Measurements from ENCODE around the gene AP2A2.

AP2A2 gene

DNA sequence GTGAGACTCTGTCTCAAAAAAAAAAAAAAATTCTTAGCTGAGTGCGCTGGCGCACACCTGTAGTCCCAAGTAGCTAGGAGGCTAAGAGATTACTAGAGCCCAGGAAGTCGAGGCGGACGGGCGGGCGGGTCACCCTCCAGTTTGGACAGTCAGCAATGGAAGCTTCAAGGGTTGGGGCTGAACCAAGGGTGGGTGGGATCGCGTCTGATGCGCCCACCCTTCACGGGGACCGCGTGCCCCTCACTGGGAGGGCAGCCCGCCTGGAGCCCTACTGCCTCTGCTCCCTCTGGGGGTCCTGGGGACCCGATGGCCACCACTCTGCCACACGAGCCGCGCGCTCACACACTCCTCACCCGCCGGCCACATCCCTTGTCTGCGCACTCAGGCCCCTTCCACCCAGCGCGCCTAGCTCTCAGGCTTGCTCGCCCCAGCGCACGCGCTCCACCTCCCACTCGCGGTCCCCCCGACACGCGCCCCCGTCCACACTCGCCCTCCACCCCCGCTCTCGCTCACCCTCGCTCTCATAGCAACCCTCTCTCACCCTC is 15.6 kb upstream of the AP2A2 start:
- Histone ChIP-seq H3K9ac (ENCODE audit: low read length in 5 of 5) (peak overlapping the region in 4 of 5 donors; percentile 66 to 89 (median 82)), H3K27me3 (ENCODE audit: control insufficient read depth in 5 of 5, insufficient read depth in 4 of 5, low read length in 5 of 5) (no peaks in the 10 kb centered on the region), H3K4me3 (ENCODE audit: low read depth in 1 of 5, low read length in 5 of 5) (peak overlapping the region in 4 of 5 donors; percentile 73 to 85 (median 84)), H3K36me3 (ENCODE audit: control insufficient read depth in 5 of 5, insufficient read depth in 5 of 5, low read length in 5 of 5) (peaks cover 0 to 10% (median 3%) of the 10 kb centered on the region in 5 donors), H3K4me1 (ENCODE audit: control insufficient read depth in 5 of 5, insufficient read depth in 5 of 5, low read length in 5 of 5) (peaks cover 0 to 32% (median 23%) of the 10 kb centered on the region in 5 donors), H3K27ac (ENCODE audit: low read depth, low read length) (no peak overlapping the region), H3K9me3 (ENCODE audit: control insufficient read depth in 5 of 5, low read length in 5 of 5) (no peaks in the 10 kb centered on the region)

- no peaks in the 10 kb centered on the region for H3K27me3 ChIP-seq (ENCODE audit: control insufficient read depth in 5 of 5, insufficient read depth in 4 of 5, low read length in 5 of 5)
- no peaks in the 10 kb centered on the region for H3K9me3 ChIP-seq (ENCODE audit: control insufficient read depth in 5 of 5, low read length in 5 of 5)
- peak within 1 kb of the TSS in 4 of 5 donors; percentile 67 to 89 (median 82) for H3K9ac ChIP-seq (ENCODE audit: low read length in 5 of 5)
- H3K27ac ChIP-seq (ENCODE audit: low read depth, low read length): peak within 1 kb of the TSS; percentile 69
- peak within 1 kb of the TSS in 4 of 5 donors; percentile 73 to 85 (median 84) for H3K4me3 ChIP-seq (ENCODE audit: low read depth in 1 of 5, low read length in 5 of 5)
- peaks cover 0 to 10% (median 3%) of the 10 kb centered on the region in 5 donors for H3K36me3 ChIP-seq (ENCODE audit: control insufficient read depth in 5 of 5, insufficient read depth in 5 of 5, low read length in 5 of 5)
- H3K4me1 ChIP-seq (ENCODE audit: control insufficient read depth in 5 of 5, insufficient read depth in 5 of 5, low read length in 5 of 5): peaks cover 0 to 32% (median 23%) of the 10 kb centered on the region in 5 donors
Observed at GRCh38 chr11:910589-911030, 15.1 kb upstream of the AP2A2 start, which contains the start of gene CHID1. Gene CHID1, minus strand, starts transcription at chr11:910810. Its CDS starts 5,994 bp downstream, at chr11:904816.

DNA sequence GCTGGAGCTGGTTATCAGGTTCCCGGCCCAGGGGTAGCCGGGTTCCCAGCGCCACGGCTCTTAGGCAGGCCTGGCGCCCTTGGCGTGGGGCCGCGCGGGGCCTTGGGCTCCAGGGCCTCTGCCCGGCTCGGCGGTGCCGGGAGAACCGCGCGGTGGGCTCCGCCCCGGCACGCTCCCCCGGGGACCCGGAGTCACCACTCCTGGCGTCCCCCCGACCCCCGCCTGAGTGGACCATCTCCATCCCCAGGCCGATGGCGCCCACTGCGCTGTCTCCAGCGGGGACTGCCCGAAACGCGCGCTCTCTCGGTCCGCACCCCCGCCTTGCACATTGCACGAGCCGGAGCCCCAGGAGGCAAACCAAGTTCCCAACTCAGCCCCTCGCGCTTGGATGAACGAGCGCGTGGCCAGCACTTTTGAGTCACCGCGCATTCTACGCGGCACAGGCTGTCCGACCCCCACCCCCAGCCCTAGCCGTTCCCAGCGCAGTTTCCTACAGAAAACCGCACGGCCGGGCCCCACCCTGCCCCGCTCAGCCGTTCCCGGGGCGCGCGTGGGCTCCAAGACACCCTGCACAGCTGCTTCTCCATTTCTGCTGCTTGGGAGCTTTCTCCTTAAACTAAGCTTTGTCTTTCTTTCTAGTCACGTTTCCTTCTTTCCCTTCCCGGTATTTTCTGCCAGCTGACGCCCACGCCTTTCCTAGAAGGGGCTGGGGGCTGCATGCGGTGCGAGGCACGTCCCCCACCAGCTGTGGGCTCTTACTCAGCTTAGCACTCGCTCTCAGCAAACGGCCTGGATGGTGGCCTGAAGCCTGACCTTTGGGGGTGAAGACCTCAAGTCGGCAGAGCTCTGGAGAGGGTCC is 14.4 kb upstream of the AP2A2 start:
- Histone ChIP-seq H3K9me3 (ENCODE audit: control insufficient read depth in 5 of 5, low read length in 5 of 5) (no peaks in the 10 kb centered on the region), H3K27me3 (ENCODE audit: control insufficient read depth in 5 of 5, insufficient read depth in 4 of 5, low read length in 5 of 5) (no peaks in the 10 kb centered on the region), H3K9ac (ENCODE audit: low read length in 5 of 5) (peak overlapping the region in 4 of 5 donors; percentile 64 to 81 (median 72)), H3K4me1 (ENCODE audit: control insufficient read depth in 5 of 5, insufficient read depth in 5 of 5, low read length in 5 of 5) (peaks cover 0 to 35% (median 23%) of the 10 kb centered on the region in 5 donors), H3K4me3 (ENCODE audit: low read depth in 1 of 5, low read length in 5 of 5) (peak overlapping the region in 4 of 5 donors; percentile 73 to 85 (median 84)), H3K27ac (ENCODE audit: low read depth, low read length) (peak overlapping the region; percentile 69), H3K36me3 (ENCODE audit: control insufficient read depth in 5 of 5, insufficient read depth in 5 of 5, low read length in 5 of 5) (peaks cover 0 to 10% (median 3%) of the 10 kb centered on the region in 5 donors)

- H3K27me3 ChIP-seq (ENCODE audit: control insufficient read depth in 5 of 5, insufficient read depth in 4 of 5, low read length in 5 of 5): no peaks in the 10 kb centered on the region
- peak overlapping the region; percentile 69 for H3K27ac ChIP-seq (ENCODE audit: low read depth, low read length)
- peak overlapping the region in 3 of 5 donors; percentile 73 to 85 (median 85) for H3K4me3 ChIP-seq (ENCODE audit: low read depth in 1 of 5, low read length in 5 of 5)
- peaks cover 0 to 10% (median 3%) of the 10 kb centered on the region in 5 donors for H3K36me3 ChIP-seq (ENCODE audit: control insufficient read depth in 5 of 5, insufficient read depth in 5 of 5, low read length in 5 of 5)
- no peaks in the 10 kb centered on the region for H3K9me3 ChIP-seq (ENCODE audit: control insufficient read depth in 5 of 5, low read length in 5 of 5)
- H3K4me1 ChIP-seq (ENCODE audit: control insufficient read depth in 5 of 5, insufficient read depth in 5 of 5, low read length in 5 of 5): peaks cover 0 to 36% (median 23%) of the 10 kb centered on the region in 5 donors
- H3K9ac ChIP-seq (ENCODE audit: low read length in 5 of 5): peak overlapping the region in 1 of 5 donors; percentile 67
Observed at GRCh38 chr11:911890-912219, 13.8 kb upstream of the AP2A2 start.

DNA sequence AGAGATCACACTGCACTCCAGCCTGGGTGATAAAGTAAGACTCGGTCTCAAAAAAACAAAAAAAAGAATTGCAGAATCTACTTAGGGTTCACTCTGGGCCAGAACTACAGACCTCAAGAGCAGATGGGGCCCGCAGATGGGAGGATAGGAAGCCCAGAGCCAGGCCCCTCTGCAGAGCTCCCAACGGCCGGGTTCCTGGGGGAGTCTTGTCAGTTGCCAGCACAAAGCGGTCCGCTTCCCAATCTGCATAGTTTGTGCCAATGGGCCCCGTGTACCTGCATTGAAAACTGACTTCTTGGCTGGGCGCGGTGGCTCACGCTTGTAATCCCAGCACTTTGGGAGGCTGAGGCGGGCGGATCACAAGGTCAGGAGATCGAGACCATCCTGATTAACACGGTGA is 13.4 kb upstream of the AP2A2 start:
- Histone ChIP-seq H3K4me1 (ENCODE audit: control insufficient read depth in 5 of 5, insufficient read depth in 5 of 5, low read length in 5 of 5) (peaks cover 0 to 36% (median 23%) of the 10 kb centered on the region in 5 donors), H3K9ac (ENCODE audit: low read length in 5 of 5) (no peak overlapping the region), H3K27ac (ENCODE audit: low read depth, low read length) (peak overlapping the region; percentile 69), H3K9me3 (ENCODE audit: control insufficient read depth in 5 of 5, low read length in 5 of 5) (no peaks in the 10 kb centered on the region), H3K4me3 (ENCODE audit: low read depth in 1 of 5, low read length in 5 of 5) (no peak overlapping the region), H3K27me3 (ENCODE audit: control insufficient read depth in 5 of 5, insufficient read depth in 4 of 5, low read length in 5 of 5) (no peaks in the 10 kb centered on the region), H3K36me3 (ENCODE audit: control insufficient read depth in 5 of 5, insufficient read depth in 5 of 5, low read length in 5 of 5) (peaks cover 0 to 10% (median 3%) of the 10 kb centered on the region in 5 donors)

DNA sequence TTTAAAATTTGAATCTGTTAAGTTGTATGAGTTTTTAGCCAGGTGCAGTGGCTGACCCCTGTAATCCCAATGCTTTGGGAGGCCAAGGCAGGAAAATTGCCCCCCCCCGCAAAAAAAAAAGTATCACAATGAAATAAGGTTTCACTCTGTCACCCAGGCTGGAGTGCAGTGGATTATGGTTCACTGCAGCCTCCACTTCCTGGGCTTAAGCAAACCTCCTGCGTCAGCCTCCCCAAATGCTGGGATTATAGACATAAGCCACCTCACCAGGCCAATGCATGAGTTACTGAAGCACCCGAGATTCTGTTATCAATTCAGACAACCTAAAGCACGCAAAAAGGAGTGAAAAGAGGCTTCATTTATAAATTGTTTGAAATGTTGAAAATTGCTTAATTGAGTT is 12.6 kb upstream of the AP2A2 start:
- peaks cover 0 to 40% (median 23%) of the 10 kb centered on the region in 5 donors for H3K4me1 ChIP-seq (ENCODE audit: control insufficient read depth in 5 of 5, insufficient read depth in 5 of 5, low read length in 5 of 5)
- no peak overlapping the region for H3K27ac ChIP-seq (ENCODE audit: low read depth, low read length)
- H3K9me3 ChIP-seq (ENCODE audit: control insufficient read depth in 5 of 5, low read length in 5 of 5): no peaks in the 10 kb centered on the region
- H3K9ac ChIP-seq (ENCODE audit: low read length in 5 of 5): no peak overlapping the region
- H3K27me3 ChIP-seq (ENCODE audit: control insufficient read depth in 5 of 5, insufficient read depth in 4 of 5, low read length in 5 of 5): no peaks in the 10 kb centered on the region
- peaks cover 0 to 7% (median 3%) of the 10 kb centered on the region in 5 donors for H3K36me3 ChIP-seq (ENCODE audit: control insufficient read depth in 5 of 5, insufficient read depth in 5 of 5, low read length in 5 of 5)
- H3K4me3 ChIP-seq (ENCODE audit: low read depth in 1 of 5, low read length in 5 of 5): no peak overlapping the region

DNA sequence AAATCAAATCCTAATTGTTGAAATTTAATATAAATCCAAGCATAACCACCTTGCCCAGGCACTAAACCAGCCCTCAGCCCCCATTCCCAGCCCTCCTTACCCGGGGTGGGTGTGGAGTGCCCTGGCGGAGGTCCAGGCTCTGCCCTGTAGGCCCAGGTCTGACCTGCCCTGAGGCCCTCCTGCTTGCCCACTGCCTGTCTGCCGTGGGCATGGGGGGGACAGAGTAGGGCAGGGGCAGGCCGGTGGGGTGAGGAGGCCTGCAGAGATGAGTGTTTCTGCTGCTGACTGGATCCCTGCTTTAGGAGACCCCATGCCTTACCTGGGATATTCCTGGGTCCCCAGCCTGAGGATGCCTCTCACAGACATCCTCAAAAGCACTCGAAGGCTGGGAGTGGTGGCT is 11.5 kb upstream of the AP2A2 start:
- H3K27me3 ChIP-seq (ENCODE audit: control insufficient read depth in 5 of 5, insufficient read depth in 4 of 5, low read length in 5 of 5): no peaks in the 10 kb centered on the region
- peak overlapping the region in 4 of 5 donors; percentile 1 to 49 (median 30) for H3K4me3 ChIP-seq (ENCODE audit: low read depth in 1 of 5, low read length in 5 of 5)
- peaks cover 0 to 41% (median 24%) of the 10 kb centered on the region in 5 donors for H3K4me1 ChIP-seq (ENCODE audit: control insufficient read depth in 5 of 5, insufficient read depth in 5 of 5, low read length in 5 of 5)
- H3K36me3 ChIP-seq (ENCODE audit: control insufficient read depth in 5 of 5, insufficient read depth in 5 of 5, low read length in 5 of 5): peaks cover 0 to under 1% (median 0%) of the 10 kb centered on the region in 5 donors
- no peaks in the 10 kb centered on the region for H3K9me3 ChIP-seq (ENCODE audit: control insufficient read depth in 5 of 5, low read length in 5 of 5)
- H3K9ac ChIP-seq (ENCODE audit: low read length in 5 of 5): peak overlapping the region in 4 of 5 donors; percentile 1 to 41 (median 25)
- no peak overlapping the region for H3K27ac ChIP-seq (ENCODE audit: low read depth, low read length)

- Histone ChIP-seq H3K27me3 (ENCODE audit: control insufficient read depth in 5 of 5, insufficient read depth in 4 of 5, low read length in 5 of 5) (no peaks in the 10 kb centered on the region), H3K4me1 (ENCODE audit: control insufficient read depth in 5 of 5, insufficient read depth in 5 of 5, low read length in 5 of 5) (peaks cover 0 to 36% (median 19%) of the 10 kb centered on the region in 5 donors), H3K27ac (ENCODE audit: low read depth, low read length) (no peak overlapping the region), H3K36me3 (ENCODE audit: control insufficient read depth in 5 of 5, insufficient read depth in 5 of 5, low read length in 5 of 5) (no peaks in the 10 kb centered on the region), H3K4me3 (ENCODE audit: low read depth in 1 of 5, low read length in 5 of 5) (peak overlapping the region in 3 of 5 donors; percentile 1 to 49 (median 44)), H3K9me3 (ENCODE audit: control insufficient read depth in 5 of 5, low read length in 5 of 5) (no peaks in the 10 kb centered on the region), H3K9ac (ENCODE audit: low read length in 5 of 5) (peak overlapping the region in 2 of 5 donors; percentile 1 to 34)
Observed at GRCh38 chr11:914747-915501, 10.7 kb upstream of the AP2A2 start.

GRCh38 chr11:917426-917825 is 8.2 kb upstream of the AP2A2 start:
- H3K27ac ChIP-seq (ENCODE audit: low read depth, low read length): no peak overlapping the region
- peaks cover 0 to 14% (median 5%) of the 10 kb centered on the region in 5 donors for H3K4me1 ChIP-seq (ENCODE audit: control insufficient read depth in 5 of 5, insufficient read depth in 5 of 5, low read length in 5 of 5)
- no peak overlapping the region for H3K4me3 ChIP-seq (ENCODE audit: low read depth in 1 of 5, low read length in 5 of 5)
- no peaks in the 10 kb centered on the region for H3K9me3 ChIP-seq (ENCODE audit: control insufficient read depth in 5 of 5, low read length in 5 of 5)
- no peaks in the 10 kb centered on the region for H3K36me3 ChIP-seq (ENCODE audit: control insufficient read depth in 5 of 5, insufficient read depth in 5 of 5, low read length in 5 of 5)
- H3K27me3 ChIP-seq (ENCODE audit: control insufficient read depth in 5 of 5, insufficient read depth in 4 of 5, low read length in 5 of 5): no peaks in the 10 kb centered on the region
- H3K9ac ChIP-seq (ENCODE audit: low read length in 5 of 5): no peak overlapping the region

Data from subcutaneous abdominal adipose tissue (tissue), 5 donors.